Measurements from ENCODE around the gene SPATA24. TPM values are rescaled to one million over a fixed set of nuclear protein-coding genes. Genes with fewer than 3 reads are reported as not detected.
"Not testable (repeated sequence)": the region's sequence is repeated elsewhere in the genome, so short reads cannot be mapped to it uniquely, and the experiment has no call there.

SPATA24 gene
- total RNA-seq, 4 donors from 2014 or later = 1.5 to 5.9 (median 5.5) TPM

GRCh38 chr5:139358064-139358463, 45.8 kb downstream of the SPATA24 start:
- peaks cover 0 to 43% (median 0%) of the 10 kb centered on the region in 3 donors for H3K36me3 ChIP-seq
- no peak overlapping the region for H3K4me3 ChIP-seq
- peaks cover 0 to 50% (median 10%) of the 10 kb centered on the region in 3 donors for H3K4me1 ChIP-seq
- no peaks in the 10 kb centered on the region for H3K9me3 ChIP-seq
- intact Hi-C loops (cut with DNase I) = no loop called here
- no peaks in the 10 kb centered on the region for H3K27me3 ChIP-seq
- H3K27ac ChIP-seq = no peak overlapping the region
- TF ChIP-seq CTCF (IDR thresholded peaks at IDR 0.05) = no peak
- no peak for TF ChIP-seq POLR2A (IDR thresholded peaks at IDR 0.05)
- no peak for DNase-seq

- H3K9me3 ChIP-seq; H3K27ac ChIP-seq; H3K27me3 ChIP-seq; DNase-seq; H3K4me3 ChIP-seq; intact Hi-C loops (cut with DNase I): not testable (repeated sequence)
- 94 to 98% methylated on average over 8 of the region's 8 CpGs for WGBS, 2 donors
- peaks cover 0 to 67% (median 14%) of the 10 kb centered on the region in 3 donors for H3K4me1 ChIP-seq
- H3K36me3 ChIP-seq = peaks cover 0 to 48% (median 0%) of the 10 kb centered on the region in 3 donors
Measured at GRCh38 chr5:139355900-139356299, 48.0 kb downstream of the SPATA24 start.

- Histone ChIP-seq H3K27ac (no peak overlapping the region), H3K9me3 (no peaks in the 10 kb centered on the region), H3K4me3 (no peak overlapping the region), H3K27me3 (no peaks in the 10 kb centered on the region), H3K4me1 (peaks cover 0 to 58% (median 14%) of the 10 kb centered on the region in 3 donors), H3K36me3 (peaks cover 0 to 40% (median 0%) of the 10 kb centered on the region in 3 donors)
- WGBS, 2 donors = 78 to 100% methylated on average over 3 of the region's 3 CpGs
- TF ChIP-seq POLR2A (IDR thresholded peaks at IDR 0.05) (no peak), CTCF (IDR thresholded peaks at IDR 0.05) (no peak)
- DNase-seq = no peak
- intact Hi-C loops (cut with DNase I) = no loop called here
Measured at GRCh38 chr5:139354186-139354585, 49.7 kb downstream of the SPATA24 start.

GRCh38 chr5:139347863-139348262, 56.0 kb downstream of the SPATA24 start:
- H3K27me3 ChIP-seq; intact Hi-C loops (cut with DNase I); H3K9me3 ChIP-seq; H3K27ac ChIP-seq; DNase-seq; H3K4me3 ChIP-seq: not testable (repeated sequence)
- H3K4me1 ChIP-seq = peaks cover 8 to 77% (median 26%) of the 10 kb centered on the region in 3 donors
- 87 to 88% methylated on average over 9 of the region's 9 CpGs for WGBS, 2 donors
- H3K36me3 ChIP-seq = peaks cover 0 to 47% (median 0%) of the 10 kb centered on the region in 3 donors

Small RNAs within 50 kb of the gene (small RNA-seq; reads per million reads assigned to genes)
- gene RNU5B-4P = 0 reads per million in 4 donors

Other genes with a start within 250 kb of the SPATA24 start
- 10 to 100 TPM; 18.0 to 34.6 (median 18.3) TPM for gene SIL1, start 205.7 kb downstream of the SPATA24 start, total RNA-seq
- gene MATR3, start 110.3 kb downstream of the SPATA24 start, total RNA-seq = 100 to 1,000 TPM; 103 to 185 (median 147) TPM
- gene PAIP2, start 62.2 kb downstream of the SPATA24 start, total RNA-seq = 10 to 100 TPM; 33.7 to 69.0 (median 57.6) TPM
- gene SLC23A1, start 20.8 kb downstream of the SPATA24 start, total RNA-seq = 1 to 10 TPM in 1 of 4 donors, not detected in 3; 6.4 TPM
- gene MZB1, start 14.2 kb downstream of the SPATA24 start, total RNA-seq = 10 to 100 TPM in 1 of 4 donors, 1 to 10 TPM in 1, under 1 TPM in 2; 0.49 to 11.0 (median 2.0) TPM
- gene PROB1, start 9.0 kb downstream of the SPATA24 start, total RNA-seq = 1 to 10 TPM in 3 of 4 donors, under 1 TPM in 1; 0.95 to 1.8 (median 1.0) TPM
- 1 to 10 TPM in 3 of 4 donors, under 1 TPM in 1; 0.53 to 6.9 (median 3.9) TPM for gene DNAJC18, start 35.4 kb upstream of the SPATA24 start, total RNA-seq
- gene ECSCR, start 58.7 kb upstream of the SPATA24 start, total RNA-seq = 10 to 100 TPM in 2 of 4 donors, 1 to 10 TPM in 2; 1.7 to 19.5 (median 6.9) TPM
- gene SMIM33, start 66.9 kb upstream of the SPATA24 start, total RNA-seq = not detected
- 10 to 100 TPM; 33.0 to 49.6 (median 38.6) TPM for gene STING1, start 78.7 kb upstream of the SPATA24 start, total RNA-seq
- 10 to 100 TPM; 63.7 to 85.4 (median 81.1) TPM for gene UBE2D2, start 157.2 kb upstream of the SPATA24 start, total RNA-seq
- 10 to 100 TPM; 13.9 to 40.4 (median 22.9) TPM for gene CXXC5, start 244.3 kb upstream of the SPATA24 start, total RNA-seq